ENCODE data around the gene CLCNKA. TPM values are rescaled to one million over a fixed set of nuclear protein-coding genes. Genes with fewer than 3 reads are reported as not detected.
"Not testable (repeated sequence)": the region's sequence is repeated elsewhere in the genome, so short reads cannot be mapped to it uniquely, and the experiment has no call there.

Gene CLCNKA
- total and polyA plus RNA-seq, 7 experiments from 2014 or later: not detected

DNA sequence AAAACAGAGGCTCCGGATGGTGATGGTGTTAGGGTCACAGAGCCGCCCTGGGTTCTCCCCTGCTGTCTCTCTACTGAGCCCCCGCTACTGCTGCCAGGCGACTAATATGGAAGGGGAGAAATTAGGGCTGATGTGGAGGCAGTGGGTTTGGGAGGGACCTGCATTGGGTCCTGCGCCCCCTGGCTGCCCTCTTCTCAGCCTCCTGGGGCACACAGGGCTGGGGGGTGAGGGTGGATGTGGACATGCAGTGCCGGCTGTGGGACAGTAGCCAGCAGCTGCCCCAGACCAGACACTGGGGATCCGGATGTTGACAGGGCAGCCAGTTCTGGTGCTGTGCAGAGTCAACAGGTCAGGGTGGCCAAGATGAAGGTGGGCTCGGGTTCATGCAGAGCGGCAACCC, 20.3 kb downstream of the CLCNKA start:
- Histone ChIP-seq H3K9me3 (ENCODE audit: control insufficient read depth in 2 of 3, low read length in 3 of 3) (no peaks in the 10 kb centered on the region), H3K36me3 (ENCODE audit: control insufficient read depth in 2 of 3, insufficient read depth in 3 of 3, low read length in 3 of 3) (no peaks in the 10 kb centered on the region), H3K4me1 (ENCODE audit: control insufficient read depth in 2 of 2, insufficient read depth in 2 of 2, low read length in 2 of 2) (no peaks in the 10 kb centered on the region), H3K27ac (ENCODE audit: low read depth, low read length) (no peak overlapping the region), H3K4me3 (ENCODE audit: low read length) (no peak overlapping the region), H3K27me3 (ENCODE audit: control insufficient read depth in 2 of 2, insufficient read depth in 2 of 2, low read length in 2 of 2) (no peaks in the 10 kb centered on the region)
- Mint-ChIP-seq H3K9me3 (peaks cover 0 to 1% (median 0%) of the 10 kb centered on the region in 11 donors), H3K27me3 (peaks cover 0 to 5% (median 0%) of the 10 kb centered on the region in 5 donors), H3K27ac (no peak overlapping the region), H3K36me3 (no peaks in the 10 kb centered on the region), H3K4me1 (no peaks in the 10 kb centered on the region), H3K4me3 (no peak overlapping the region)
- ATAC-seq (no peak), DNase-seq (no peak)
- intact Hi-C loops (cut with micrococcal nuclease): no loop called here
- ChIA-PET POLR2A (interaction anchor here (0.6 kb wide), 2 partner anchors 34 to 333 kb away, joined by 3 read pairs; no protein-coding TSS in a partner anchor), CTCF (no interaction called here)

DNA sequence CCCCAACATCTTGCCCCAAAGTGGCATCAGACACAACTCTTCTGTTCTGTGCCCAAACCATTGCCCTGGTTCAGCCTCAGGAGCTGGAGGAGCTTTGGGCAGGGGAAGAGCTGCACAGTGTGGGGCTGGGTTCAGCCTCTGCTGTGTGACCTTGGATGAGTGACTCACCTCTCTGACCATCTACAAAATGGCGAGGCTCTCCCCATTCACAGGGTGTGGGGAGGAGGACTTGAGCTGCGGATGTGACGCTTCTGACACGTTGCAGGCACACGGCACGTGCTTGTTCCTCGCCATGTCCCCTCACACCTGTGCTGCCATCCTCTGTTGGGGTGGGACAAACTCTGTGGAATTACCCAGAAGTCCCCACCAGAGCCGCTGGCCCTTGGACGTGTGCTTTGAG, 20.8 kb downstream of the CLCNKA start:
- H3K27me3 ChIP-seq (ENCODE audit: control insufficient read depth in 2 of 2, insufficient read depth in 2 of 2, low read length in 2 of 2); H3K4me1 Mint-ChIP-seq; H3K36me3 ChIP-seq (ENCODE audit: control insufficient read depth in 2 of 3, insufficient read depth in 3 of 3, low read length in 3 of 3); H3K27ac Mint-ChIP-seq; H3K27ac ChIP-seq (ENCODE audit: low read depth, low read length); H3K4me3 ChIP-seq (ENCODE audit: low read length); DNase-seq; ATAC-seq; H3K4me3 Mint-ChIP-seq; intact Hi-C loops (cut with micrococcal nuclease); H3K36me3 Mint-ChIP-seq; H3K4me1 ChIP-seq (ENCODE audit: control insufficient read depth in 2 of 2, insufficient read depth in 2 of 2, low read length in 2 of 2); H3K9me3 Mint-ChIP-seq; H3K27me3 Mint-ChIP-seq; H3K9me3 ChIP-seq (ENCODE audit: control insufficient read depth in 2 of 3, low read length in 3 of 3); CTCF ChIA-PET: not testable (repeated sequence)
- POLR2A ChIA-PET: interaction anchor here (0.6 kb wide), 1 partner anchor 34 kb away, joined by 3 read pairs; no protein-coding TSS in a partner anchor

DNA sequence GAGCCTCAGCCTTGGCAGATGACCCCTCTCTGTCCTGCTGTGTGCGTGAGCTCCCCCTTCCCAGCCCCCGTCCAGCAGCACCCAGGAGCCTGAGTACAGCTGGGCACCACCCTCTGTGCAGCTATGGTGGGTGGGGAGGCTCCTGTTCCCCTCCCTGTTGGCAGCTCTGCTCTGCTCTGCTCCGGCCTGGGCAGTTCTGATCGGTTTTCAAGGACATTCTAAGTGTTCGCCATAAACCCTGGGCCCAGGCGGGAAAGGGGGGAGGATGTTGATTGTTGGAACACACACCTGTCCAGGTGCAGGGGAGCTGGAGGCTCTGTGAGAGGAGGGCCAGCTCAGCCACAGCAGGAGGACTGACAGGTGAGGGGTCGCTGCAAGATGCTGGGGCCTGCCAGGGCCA, 21.7 kb downstream of the CLCNKA start, which contains the start of gene CLCNKB:
Gene CLCNKB (plus strand): TSS at position 262 of the 400 bp plus-strand sequence. CDS start 711 bp downstream, outside the sequence.
- H3K4me1 ChIP-seq (ENCODE audit: control insufficient read depth in 2 of 2, insufficient read depth in 2 of 2, low read length in 2 of 2): no peaks in the 10 kb centered on the region
- POLR2A ChIA-PET: no interaction called here
- intact Hi-C loops (cut with micrococcal nuclease): no loop called here
- no peaks in the 10 kb centered on the region for H3K9me3 ChIP-seq (ENCODE audit: control insufficient read depth in 2 of 3, low read length in 3 of 3)
- H3K27me3 ChIP-seq (ENCODE audit: control insufficient read depth in 2 of 2, insufficient read depth in 2 of 2, low read length in 2 of 2): no peaks in the 10 kb centered on the region
- CTCF ChIA-PET: no interaction called here
- Mint-ChIP-seq H3K4me1 (peaks cover 0 to 4% (median 0%) of the 10 kb centered on the region in 7 donors), H3K27me3 (peaks cover 0 to 5% (median 4%) of the 10 kb centered on the region in 5 donors), H3K9me3 (peaks cover 0 to 1% (median 0%) of the 10 kb centered on the region in 11 donors), H3K27ac (no peak within 1 kb of the TSS), H3K36me3 (no peaks in the 10 kb centered on the region), H3K4me3 (no peak within 1 kb of the TSS)
- DNase-seq (no peak), ATAC-seq (no peak)
- no peak within 1 kb of the TSS for H3K27ac ChIP-seq (ENCODE audit: low read depth, low read length)
- no peak within 1 kb of the TSS for H3K4me3 ChIP-seq (ENCODE audit: low read length)
- no peaks in the 10 kb centered on the region for H3K36me3 ChIP-seq (ENCODE audit: control insufficient read depth in 2 of 3, insufficient read depth in 3 of 3, low read length in 3 of 3)

DNA sequence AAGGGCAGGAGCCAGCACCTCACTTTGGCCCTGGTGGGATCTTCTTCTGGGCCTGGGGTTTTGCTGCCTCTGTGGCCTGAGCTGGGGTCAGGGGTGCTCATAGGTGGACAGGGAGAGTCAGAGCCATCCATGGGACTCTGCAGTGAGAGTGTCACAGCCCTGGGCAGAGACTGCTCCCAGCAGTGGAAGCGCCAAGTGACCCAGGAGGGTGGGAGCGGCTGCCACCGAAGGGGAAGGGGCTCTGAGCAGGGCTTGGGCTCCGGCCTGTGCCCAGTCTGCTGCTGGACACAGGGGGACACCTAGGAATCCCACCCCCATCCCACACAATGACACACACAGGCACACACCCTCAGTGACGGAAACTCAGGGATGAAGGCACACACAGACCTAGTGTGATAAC, 22.1 kb downstream of the CLCNKA start:
- Mint-ChIP-seq H3K36me3 (no peaks in the 10 kb centered on the region), H3K4me1 (peaks cover 0 to 4% (median 0%) of the 10 kb centered on the region in 7 donors), H3K9me3 (peaks cover 0 to 1% (median 0%) of the 10 kb centered on the region in 11 donors), H3K27me3 (peaks cover 0 to 6% (median 4%) of the 10 kb centered on the region in 5 donors), H3K27ac (no peak overlapping the region), H3K4me3 (no peak overlapping the region)
- ATAC-seq (no peak), DNase-seq (no peak)
- Histone ChIP-seq H3K27me3 (ENCODE audit: control insufficient read depth in 2 of 2, insufficient read depth in 2 of 2, low read length in 2 of 2) (no peaks in the 10 kb centered on the region), H3K9me3 (ENCODE audit: control insufficient read depth in 2 of 3, low read length in 3 of 3) (no peaks in the 10 kb centered on the region), H3K4me3 (ENCODE audit: low read length) (no peak overlapping the region), H3K36me3 (ENCODE audit: control insufficient read depth in 2 of 3, insufficient read depth in 3 of 3, low read length in 3 of 3) (no peaks in the 10 kb centered on the region), H3K27ac (ENCODE audit: low read depth, low read length) (no peak overlapping the region), H3K4me1 (ENCODE audit: control insufficient read depth in 2 of 2, insufficient read depth in 2 of 2, low read length in 2 of 2) (no peaks in the 10 kb centered on the region)
- POLR2A ChIA-PET: no interaction called here
- CTCF ChIA-PET: no interaction called here
- intact Hi-C loops (cut with micrococcal nuclease): no loop called here

DNA sequence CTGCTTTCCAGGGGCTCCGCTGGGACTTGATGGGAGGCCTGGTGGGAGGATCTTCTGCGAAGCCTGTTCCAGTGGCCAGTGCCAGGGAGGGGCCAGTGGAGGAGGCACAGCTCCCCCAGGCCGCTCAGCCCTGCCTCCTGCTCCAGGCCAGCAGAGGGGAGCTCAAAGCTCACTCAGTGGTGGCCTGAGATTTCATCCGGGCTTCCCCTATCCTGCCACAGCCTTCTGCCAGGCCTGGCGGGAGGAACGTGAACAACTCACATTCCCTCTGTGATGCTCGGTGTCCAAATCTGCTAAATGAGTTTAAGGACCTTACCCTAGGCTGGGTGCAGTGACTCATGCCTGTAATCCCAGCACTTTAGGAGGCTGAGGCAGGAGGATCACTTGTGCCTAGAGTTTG, 25.0 kb downstream of the CLCNKA start:
- intact Hi-C loops (cut with micrococcal nuclease): no loop called here
- no peak overlapping the region for H3K4me3 ChIP-seq (ENCODE audit: low read length)
- Mint-ChIP-seq H3K4me3 (peak overlapping the region in 1 of 10 donors; percentile 72), H3K27ac (no peak overlapping the region), H3K4me1 (peaks cover 0 to 7% (median 0%) of the 10 kb centered on the region in 7 donors), H3K9me3 (peaks cover 0 to 1% (median 0%) of the 10 kb centered on the region in 11 donors), H3K36me3 (no peaks in the 10 kb centered on the region), H3K27me3 (peaks cover 0 to 19% (median 13%) of the 10 kb centered on the region in 5 donors)
- ChIA-PET POLR2A (no interaction called here), CTCF (interaction anchor here (2.8 kb wide), 1 partner anchor 37 kb away, joined by 10 read pairs; no protein-coding TSS in a partner anchor)
- H3K27me3 ChIP-seq (ENCODE audit: control insufficient read depth in 2 of 2, insufficient read depth in 2 of 2, low read length in 2 of 2): no peaks in the 10 kb centered on the region
- ATAC-seq: no peak
- DNase-seq: no peak
- H3K27ac ChIP-seq (ENCODE audit: low read depth, low read length): no peak overlapping the region
- no peaks in the 10 kb centered on the region for H3K4me1 ChIP-seq (ENCODE audit: control insufficient read depth in 2 of 2, insufficient read depth in 2 of 2, low read length in 2 of 2)
- no peaks in the 10 kb centered on the region for H3K9me3 ChIP-seq (ENCODE audit: control insufficient read depth in 2 of 3, low read length in 3 of 3)
- H3K36me3 ChIP-seq (ENCODE audit: control insufficient read depth in 2 of 3, insufficient read depth in 3 of 3, low read length in 3 of 3): no peaks in the 10 kb centered on the region

DNA sequence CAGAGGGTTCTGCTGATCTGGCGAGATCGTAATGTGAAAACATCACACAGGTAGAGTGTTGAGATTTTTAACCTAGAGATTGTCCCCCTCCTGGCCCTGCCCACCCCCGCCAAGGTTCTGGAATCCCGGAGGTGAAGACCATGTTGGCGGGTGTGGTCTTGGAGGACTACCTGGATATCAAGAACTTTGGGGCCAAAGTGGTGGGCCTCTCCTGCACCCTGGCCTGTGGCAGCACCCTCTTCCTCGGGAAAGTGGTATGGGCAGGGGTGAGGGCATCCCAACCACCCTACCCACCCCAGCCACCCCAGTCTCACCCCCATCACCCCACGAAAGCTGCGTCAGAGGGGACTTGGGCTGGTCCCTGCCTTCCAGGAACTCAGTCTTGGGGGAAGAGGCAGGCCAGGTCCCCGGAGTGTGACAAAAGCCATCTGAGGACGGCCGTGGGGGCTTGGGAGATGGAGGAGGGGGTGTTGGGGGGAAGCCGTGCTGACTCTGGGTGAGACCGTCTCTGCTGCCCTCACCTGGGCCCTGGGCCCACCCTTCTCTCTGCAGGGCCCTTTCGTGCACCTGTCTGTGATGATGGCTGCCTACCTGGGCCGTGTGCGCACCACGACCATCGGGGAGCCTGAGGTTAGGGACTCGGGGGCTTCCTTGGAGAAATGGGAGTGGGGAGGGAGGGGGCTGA, 26.1 kb downstream of the CLCNKA start:
- H3K27ac Mint-ChIP-seq: peak overlapping the region in 1 of 9 donors; percentile 65
- H3K4me3 ChIP-seq (ENCODE audit: low read length): no peak overlapping the region
- no peaks in the 10 kb centered on the region for H3K36me3 Mint-ChIP-seq
- ATAC-seq (no peak), DNase-seq (no peak)
- POLR2A ChIA-PET: no interaction called here
- no peak overlapping the region for H3K27ac ChIP-seq (ENCODE audit: low read depth, low read length)
- H3K4me3 Mint-ChIP-seq: peak overlapping the region in 8 of 10 donors; percentile 43 to 72 (median 64)
- H3K4me1 ChIP-seq (ENCODE audit: control insufficient read depth in 2 of 2, insufficient read depth in 2 of 2, low read length in 2 of 2): no peaks in the 10 kb centered on the region
- H3K27me3 ChIP-seq (ENCODE audit: control insufficient read depth in 2 of 2, insufficient read depth in 2 of 2, low read length in 2 of 2): no peaks in the 10 kb centered on the region
- no peaks in the 10 kb centered on the region for H3K36me3 ChIP-seq (ENCODE audit: control insufficient read depth in 2 of 3, insufficient read depth in 3 of 3, low read length in 3 of 3)
- peaks cover 0 to 19% (median 13%) of the 10 kb centered on the region in 5 donors for H3K27me3 Mint-ChIP-seq
- CTCF ChIA-PET: no interaction called here
- H3K9me3 ChIP-seq (ENCODE audit: control insufficient read depth in 2 of 3, low read length in 3 of 3): no peaks in the 10 kb centered on the region
- H3K9me3 Mint-ChIP-seq: peaks cover 0 to 1% (median 0%) of the 10 kb centered on the region in 11 donors
- H3K4me1 Mint-ChIP-seq: peaks cover 0 to 7% (median 0%) of the 10 kb centered on the region in 7 donors
- intact Hi-C loops (cut with micrococcal nuclease): no loop called here
